Epithelial cell of proximal tubule (primary cell): ENCODE data around the gene CERS1. TPM values are rescaled to one million over a fixed set of nuclear protein-coding genes. Genes with fewer than 3 reads are reported as not detected.

Experiments used
- DNase-seq: peaks from one replicate; pipeline ENCODE4 v3.0.0-alpha.2; 2011; ENCODE audit warnings: low read depth
- H3K4me3 ChIP-seq: 2 replicates; pipeline ENCODE4 v1.5.1; 2011; ENCODE audit warnings: low read depth, mild to moderate bottlenecking, low read length
- CTCF ChIP-seq: conservative IDR thresholded peaks from 2 replicates; pipeline ENCODE4 v1.5.1; 2012; ENCODE audit warnings: low read depth, mild to moderate bottlenecking, low read length
- total RNA-seq: library from RNA; depleted of rRNA; stranded (reverse); fragments of >200 nt; gene quantifications from 2 replicates; pipeline ENCODE4 v1.2.3, GENCODE V29; 2015

Gene CERS1
- total RNA-seq, 1 donor from 2014 or later, result 2.0 TPM

DNA sequence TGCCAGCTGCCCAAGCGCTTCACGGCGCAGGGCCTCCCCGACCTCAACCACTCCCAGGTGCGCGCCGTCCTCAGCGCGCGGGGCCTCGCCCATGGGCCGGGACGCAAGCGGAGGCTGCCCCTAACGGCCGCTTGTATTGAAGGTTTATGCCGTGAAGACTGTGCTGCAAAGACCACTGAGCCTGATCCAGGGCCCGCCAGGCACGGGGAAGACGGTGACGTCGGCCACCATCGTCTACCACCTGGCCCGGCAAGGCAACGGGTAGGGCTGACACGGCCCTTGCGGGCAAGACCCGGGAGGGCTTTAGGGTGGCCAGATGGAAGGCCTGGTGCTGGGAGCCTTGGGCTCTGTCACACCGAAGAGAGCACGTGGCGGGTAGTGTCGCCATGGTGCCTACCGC, 41.0 kb downstream of the CERS1 start:
- no peak for DNase-seq
- no peak for TF ChIP-seq CTCF
- no peak overlapping the region for H3K4me3 ChIP-seq

DNA sequence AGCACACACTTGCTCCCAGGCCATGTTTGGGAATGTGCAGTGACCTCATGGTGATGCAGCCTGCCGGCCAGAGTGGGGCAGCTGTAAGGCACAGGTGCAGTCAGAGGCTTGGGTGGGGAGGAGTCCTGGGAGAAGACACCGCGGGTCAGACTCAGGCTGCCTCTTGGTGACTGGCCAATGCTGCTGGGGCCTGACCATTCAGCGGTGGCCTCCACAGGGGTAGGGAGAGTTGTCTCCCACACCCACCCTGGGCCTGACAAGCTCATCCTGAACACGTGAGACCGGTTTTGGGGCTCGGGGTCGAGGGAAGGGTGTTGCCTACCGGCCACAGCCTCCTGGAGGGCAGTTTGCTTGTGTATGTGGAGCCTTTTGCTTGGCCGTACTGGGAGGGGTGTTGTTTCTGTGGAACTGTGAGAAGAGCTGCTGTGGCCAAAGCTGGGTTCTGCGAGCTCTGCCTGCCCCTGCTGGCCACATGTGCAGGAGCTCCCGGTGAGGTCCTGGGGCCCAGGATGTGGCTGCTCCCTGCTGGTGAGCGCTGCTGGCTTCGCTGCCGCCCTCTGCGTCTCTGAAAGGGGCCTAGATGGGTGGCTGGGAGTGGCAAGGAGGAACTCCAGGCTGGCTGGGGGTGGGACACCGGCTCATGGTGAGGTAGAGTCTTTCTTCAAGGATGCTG, 42.1 kb downstream of the CERS1 start:
- TF ChIP-seq CTCF, result no peak
- no peak overlapping the region for H3K4me3 ChIP-seq
- no peak for DNase-seq

DNA sequence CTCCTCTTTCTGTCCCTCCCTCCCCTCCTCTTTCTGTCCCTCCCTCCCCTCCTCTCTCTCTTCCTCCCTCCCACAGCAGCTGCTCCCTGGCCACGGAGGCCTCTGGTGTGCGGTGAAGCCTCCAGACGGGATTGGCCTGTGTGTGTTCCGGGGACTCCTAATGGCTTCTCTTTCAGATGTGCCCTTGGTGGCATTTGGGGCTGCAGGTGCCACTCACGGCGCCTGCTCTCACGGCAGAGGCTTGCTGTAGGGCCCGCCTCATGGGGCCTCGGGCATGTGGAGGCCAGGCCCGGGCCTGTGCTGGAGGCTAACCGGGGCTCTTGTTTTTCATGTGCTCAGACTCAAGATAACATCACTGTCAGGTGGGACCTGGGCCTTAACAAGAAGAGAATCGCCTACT, 43.3 kb downstream of the CERS1 start:
- DNase-seq, result no peak
- H3K4me3 ChIP-seq, result no peak overlapping the region
- no peak for TF ChIP-seq CTCF

GRCh38 chr19:18851673-18852325, 44.2 kb downstream of the CERS1 start:
- no peak for TF ChIP-seq CTCF
- DNase-seq, result no peak
- no peak overlapping the region for H3K4me3 ChIP-seq

- no peak for TF ChIP-seq CTCF
- DNase-seq, result no peak
- H3K4me3 ChIP-seq, result no peak overlapping the region
Measured at GRCh38 chr19:18850471-18851375, 45.2 kb downstream of the CERS1 start.

DNA sequence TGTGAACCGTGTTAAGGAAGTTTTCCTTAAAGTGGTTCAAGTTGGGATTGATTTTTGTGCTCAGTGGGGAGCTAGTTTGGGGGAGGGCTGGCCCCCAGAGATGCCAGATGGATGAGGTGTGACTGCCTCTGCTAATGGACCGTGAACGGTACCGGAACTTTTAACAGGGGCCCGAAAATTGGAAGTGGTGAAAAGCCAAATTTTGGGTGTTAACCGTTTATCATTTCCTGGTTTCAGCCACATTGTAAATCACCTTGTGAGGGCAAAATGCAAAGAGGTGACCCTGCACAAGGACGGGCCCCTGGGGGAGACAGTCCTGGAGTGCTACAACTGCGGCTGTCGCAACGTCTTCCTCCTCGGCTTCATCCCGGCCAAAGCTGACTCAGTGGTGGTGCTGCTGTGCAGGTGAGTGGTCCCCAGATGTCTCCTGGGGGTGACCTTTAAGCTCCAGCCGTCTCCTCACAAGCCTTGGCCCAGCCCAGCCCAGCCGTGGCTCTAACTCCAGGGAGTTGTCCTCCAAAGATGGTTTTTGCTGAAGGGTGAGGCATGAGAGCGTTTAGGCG, 46.0 kb downstream of the CERS1 start:
- H3K4me3 ChIP-seq, result no peak overlapping the region
- no peak for TF ChIP-seq CTCF
- no peak for DNase-seq
